Smooth muscle cell of the brain vasculature (primary cell): ENCODE results near the gene RNF19B.

Experiments used
- DNase-seq: peaks from one replicate; pipeline ENCODE4 v3.0.0-alpha.2; 2012; ENCODE audit warnings: low read depth, low spot score

The RNF19B gene

DNA sequence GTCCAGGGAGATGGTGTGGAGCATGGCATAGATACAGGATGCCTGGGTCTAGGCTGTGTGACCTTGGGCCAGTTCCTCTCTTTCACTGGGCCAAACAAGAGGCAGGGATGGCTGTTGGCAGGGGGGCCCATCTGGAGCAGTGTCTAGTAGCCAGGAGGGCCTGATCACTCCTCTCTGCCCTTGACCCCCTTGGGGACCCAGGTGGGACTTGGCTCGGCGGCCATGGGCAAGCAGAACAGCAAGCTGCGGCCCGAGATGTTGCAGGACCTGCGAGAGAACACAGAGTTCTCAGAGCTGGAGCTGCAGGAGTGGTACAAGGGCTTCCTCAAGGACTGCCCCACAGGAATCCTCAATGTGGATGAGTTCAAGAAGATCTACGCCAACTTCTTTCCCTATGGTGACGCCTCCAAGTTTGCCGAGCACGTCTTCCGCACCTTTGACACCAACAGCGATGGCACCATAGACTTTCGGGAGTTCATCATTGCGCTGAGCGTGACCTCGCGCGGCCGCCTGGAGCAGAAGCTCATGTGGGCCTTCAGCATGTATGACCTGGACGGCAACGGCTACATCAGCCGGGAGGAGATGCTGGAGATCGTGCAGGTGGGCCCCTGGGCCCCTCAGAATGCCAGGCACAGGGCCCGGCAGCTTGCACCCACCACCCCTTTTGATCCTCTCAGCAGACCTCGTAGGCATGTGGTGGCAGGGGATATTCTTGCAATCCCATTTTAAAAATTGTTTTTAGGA lies 75.8 kb downstream of the RNF19B start:
- no peak for DNase-seq

DNA sequence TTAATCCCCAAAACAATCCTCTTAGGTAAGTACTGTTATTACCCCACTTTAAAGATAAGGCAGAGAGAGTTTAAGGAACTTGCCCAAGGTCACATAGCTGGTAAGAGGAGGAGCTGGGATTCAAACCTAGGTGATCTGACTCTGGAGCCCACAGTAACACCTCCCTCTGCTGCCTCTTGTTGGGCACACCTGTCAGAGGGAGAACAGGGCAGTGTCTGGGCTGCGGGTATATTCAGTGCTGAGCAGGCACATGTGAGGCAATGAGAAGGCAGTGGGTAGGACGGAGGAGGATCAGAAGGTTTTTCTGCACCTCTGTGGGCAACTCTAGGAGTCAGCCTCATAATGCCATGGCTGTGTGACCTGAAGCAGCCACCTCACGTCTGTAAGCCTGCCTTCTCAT lies 76.5 kb downstream of the RNF19B start:
- DNase-seq: no peak

DNA sequence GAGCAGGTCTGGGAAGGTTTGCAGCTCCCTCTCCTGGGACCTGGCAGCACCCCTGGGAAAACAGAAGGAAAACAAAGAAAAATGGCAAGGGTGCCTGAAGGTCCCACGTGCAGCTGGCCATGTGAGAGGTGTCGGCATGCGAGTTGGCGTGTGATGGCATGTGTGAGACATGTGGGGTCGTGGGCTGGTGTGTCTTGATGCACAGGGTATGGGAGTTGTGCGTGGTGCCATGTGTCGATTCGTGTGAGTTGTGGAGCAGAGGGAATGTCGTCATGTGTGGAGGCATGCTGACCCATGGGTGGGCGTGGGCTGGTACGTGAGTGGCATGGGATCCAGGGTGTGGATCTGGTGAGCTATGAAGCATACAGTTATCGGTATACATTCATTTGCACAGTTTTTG lies 77.0 kb downstream of the RNF19B start:
- no peak for DNase-seq

DNA sequence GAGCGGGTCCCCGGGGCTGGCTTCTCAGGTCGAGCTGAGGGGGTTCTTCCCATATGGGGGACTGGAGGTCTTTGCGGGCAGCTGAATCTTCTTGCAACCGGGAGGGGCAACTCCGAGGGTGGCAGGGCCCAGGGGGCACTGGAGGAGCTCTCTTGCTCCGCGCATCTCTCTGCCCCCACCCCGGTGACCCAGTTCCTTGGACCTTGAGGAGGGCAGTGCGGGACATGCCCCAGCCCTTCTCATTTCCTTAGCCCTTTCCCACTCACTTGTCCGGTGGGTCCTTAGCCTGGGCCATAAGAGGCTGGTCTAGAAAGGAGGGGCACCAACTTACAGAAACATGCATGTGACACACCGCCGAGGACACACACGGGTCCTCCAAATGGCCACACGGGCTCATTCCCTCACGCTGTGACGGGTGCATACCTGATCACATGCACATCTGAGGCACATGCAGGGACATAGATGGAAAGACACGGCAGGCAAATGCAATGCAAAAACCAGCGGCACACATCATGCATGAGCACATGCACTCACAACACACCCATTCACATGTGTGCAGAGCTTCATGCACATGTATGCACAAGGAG lies 77.7 kb downstream of the RNF19B start:
- DNase-seq: no peak
